HG02588 (cell line): Measurements from ENCODE around the gene FAT4.

Experiments used
- ATAC-seq: cut with Tn5 transposase; IDR thresholded peaks from one replicate; pipeline ENCODE4 v1.9.1; 2021; ENCODE audit warnings: mild to moderate bottlenecking, moderate library complexity; ENCODE audit not compliant: unreplicated experiment

Gene FAT4

GRCh38 chr4:125314676-125315575 is at the start of gene FAT4:
TSS of gene FAT4 (plus strand) at chr4:125314955. CDS start at chr4:125316412, 1,457 bp downstream.
- ATAC-seq: peak; percentile 83

- ATAC-seq: no peak
These were observed 48.9 kb upstream of the FAT4 start for GRCh38 chr4:125265846-125266245.

GRCh38 chr4:125266901-125267604 is 47.7 kb upstream of the FAT4 start:
- ATAC-seq: no peak

GRCh38 chr4:125267630-125268029 is 47.1 kb upstream of the FAT4 start:
- ATAC-seq: no peak

GRCh38 chr4:125268068-125268755 is 46.5 kb upstream of the FAT4 start:
- no peak for ATAC-seq

- ATAC-seq: no peak
These were observed 37.9 kb upstream of the FAT4 start for GRCh38 chr4:125276811-125277210.

GRCh38 chr4:125277790-125278189 is 37.0 kb upstream of the FAT4 start:
- ATAC-seq: no peak

GRCh38 chr4:125280892-125281403 is 33.8 kb upstream of the FAT4 start:
- ATAC-seq: no peak

- no peak for ATAC-seq
These were observed 31.0 kb upstream of the FAT4 start for GRCh38 chr4:125283707-125284279.

- ATAC-seq: no peak
These were observed 17.6 kb upstream of the FAT4 start for GRCh38 chr4:125297116-125297515.

GRCh38 chr4:125303058-125303457 is 11.7 kb upstream of the FAT4 start:
- ATAC-seq: no peak

GRCh38 chr4:125303821-125304220 is 10.9 kb upstream of the FAT4 start:
- ATAC-seq: no peak

- no peak for ATAC-seq
These were observed 8.6 kb upstream of the FAT4 start for GRCh38 chr4:125306112-125306511.

GRCh38 chr4:125306533-125306932 is 8.2 kb upstream of the FAT4 start:
- ATAC-seq: no peak

GRCh38 chr4:125311503-125311902 is 3.3 kb upstream of the FAT4 start:
- no peak for ATAC-seq

GRCh38 chr4:125313497-125313896 is 1.3 kb upstream of the FAT4 start:
- ATAC-seq: peak; percentile 30

GRCh38 chr4:125313989-125314667 is 627 bp upstream of the FAT4 start:
- ATAC-seq: no peak

GRCh38 chr4:125315576-125316400 is 1.0 kb downstream of the FAT4 start:
- ATAC-seq: no peak

GRCh38 chr4:125316401-125316790 is 1.6 kb downstream of the FAT4 start:
- ATAC-seq: no peak
